CD4-positive, alpha-beta T cell (primary cell): Measurements from ENCODE around the gene COPG2. TPM values are rescaled to one million over a fixed set of nuclear protein-coding genes. Genes with fewer than 3 reads are reported as not detected.

Experiments
- ATAC-seq: fragments of 200-7000 bp; cut with Tn5 transposase; one replicate; pipeline ENCODE4 v1.10.0; 2022; ENCODE audit warnings: mild to moderate bottlenecking; ENCODE audit not compliant: poor library complexity
- CTCF ChIA-PET: fragments of 350-600 bp; sonication (Branson Sonifier 250); formaldehyde crosslinking; loops from one replicate; lab custom pipeline; 2021; ENCODE audit warnings: antibody characterized with exemption, inconsistent platforms; lab: Charles Lee
- POLR2A ChIA-PET: fragments of 350-600 bp; sonication (Branson Sonifier 250); formaldehyde crosslinking; loops from one replicate; lab custom pipeline; 2021; ENCODE audit warnings: antibody characterized with exemption, inconsistent platforms; lab: Charles Lee
- DNase-seq, 14 experiments: peaks; one replicate each; pipeline ENCODE4 v3.0.0-alpha.2; 2013 to 2020; ENCODE audit warnings: mixed read lengths in 2 of 14
- H3K27ac ChIP-seq, 2 donors: one replicate each; pipeline versions ENCODE4 v1.5.1 to v1.7.0; 2013; ENCODE audit warnings: low read length in 2 of 2, low read depth in 1 of 2, mild to moderate bottlenecking in 1 of 2
- H3K27me3 ChIP-seq, 2 experiments: 1 replicate in 1 of 2; 2 replicates in 1 of 2; pipeline versions ENCODE4 v1.6.1 to v1.7.0; 2013; ENCODE audit warnings: low read length in 2 of 2, control low read depth in 1 of 2, mild to moderate bottlenecking in 1 of 2, moderate library complexity in 1 of 2; ENCODE audit not compliant: insufficient read depth in 2 of 2, control insufficient read depth in 1 of 2
- H3K36me3 ChIP-seq: one replicate; pipeline ENCODE4 v1.6.1; 2013; ENCODE audit warnings: low read length, control low read depth; ENCODE audit not compliant: insufficient read depth
- H3K4me1 ChIP-seq: one replicate; pipeline ENCODE4 v1.6.1; 2013; ENCODE audit warnings: low read length, control low read depth; ENCODE audit not compliant: insufficient read depth
- H3K4me3 ChIP-seq: one replicate; pipeline ENCODE4 v1.5.1; 2013; ENCODE audit warnings: mild to moderate bottlenecking, low read length, moderate library complexity
- H3K9me3 ChIP-seq, 2 experiments: 1 replicate in 1 of 2; 2 replicates in 1 of 2; pipeline versions ENCODE4 v1.6.1 to v1.7.0; 2013; ENCODE audit warnings: low read length in 2 of 2, mild to moderate bottlenecking in 2 of 2, control low read depth in 1 of 2, moderate library complexity in 1 of 2; ENCODE audit not compliant: control insufficient read depth in 1 of 2, insufficient read depth in 1 of 2
- H3K27ac Mint-ChIP-seq: one replicate; pipeline ENCODE4 v1.8.0; 2020; ENCODE audit warnings: mixed read lengths
- H3K27me3 Mint-ChIP-seq: one replicate; pipeline ENCODE4 v1.8.0; 2021; ENCODE audit warnings: mixed read lengths
- H3K36me3 Mint-ChIP-seq: one replicate; pipeline ENCODE4 v1.8.0; 2021; ENCODE audit warnings: low read depth, mixed read lengths
- H3K4me1 Mint-ChIP-seq: one replicate; pipeline ENCODE4 v1.8.0; 2021; ENCODE audit warnings: low read depth, mixed read lengths
- H3K4me3 Mint-ChIP-seq: one replicate; pipeline ENCODE4 v1.8.0; 2020; ENCODE audit warnings: mild to moderate bottlenecking, mixed read lengths
- H3K9me3 Mint-ChIP-seq: one replicate; pipeline ENCODE4 v1.8.0; 2020; ENCODE audit warnings: mixed read lengths
- intact Hi-C, 2 experiments: fragments of 100-400 bp; cut with DNase I in 1 of 2; cut with micrococcal nuclease in 1 of 2; formaldehyde crosslinking; loops; one replicate each; pipeline versions ENCODE4 v1.15.1 to v1.9.0; 2023 to 2025; cut with DNase I, micrococcal nuclease
- total RNA-seq, 174 experiments: library from RNA in 2 of 174; stranded (reverse) in 2 of 174; gene quantifications; one replicate each; pipeline ENCODE4 v1.2.3 and lab custom pipeline; 2021 to 2026
- TF ChIP-seq, protein P1 (sequence below): fragments of 200-600 bp; IDR thresholded peaks from one replicate; pipeline ENCODE4 v1.8.0; 2022; ENCODE audit warnings: antibody characterized with exemption, mild to moderate bottlenecking

COPG2 gene
- total RNA-seq, 2 experiments from 2014 or later: 4.1 to 4.3 TPM

GRCh38 chr7:130566898-130567280 is 101.7 kb downstream of the COPG2 start:
- CTCF ChIA-PET: no interaction called here
- peaks cover 23% of the 10 kb centered on the region for H3K9me3 Mint-ChIP-seq
- no peaks in the 10 kb centered on the region for H3K4me1 Mint-ChIP-seq

GRCh38 chr7:130566168-130566897 is 102.2 kb downstream of the COPG2 start:
- Histone ChIP-seq H3K9me3 (peaks cover 13 to 14% of the 10 kb centered on the region in 2 experiments), H3K4me3 (no peak overlapping the region), H3K36me3 (no peaks in the 10 kb centered on the region), H3K4me1 (no peaks in the 10 kb centered on the region), H3K27me3 (no peaks in the 10 kb centered on the region), H3K27ac (no peak overlapping the region)
- DNase-seq (no peak), ATAC-seq (no peak)
- ChIA-PET CTCF (no interaction called here), POLR2A (no interaction called here)
- Mint-ChIP-seq H3K4me1 (no peaks in the 10 kb centered on the region), H3K4me3 (no peak overlapping the region), H3K27me3 (no peaks in the 10 kb centered on the region), H3K27ac (no peak overlapping the region), H3K36me3 (peaks cover 60% of the 10 kb centered on the region), H3K9me3 (peaks cover 23% of the 10 kb centered on the region)
- intact Hi-C loops: no loop called here
- TF ChIP-seq, protein P1, sequence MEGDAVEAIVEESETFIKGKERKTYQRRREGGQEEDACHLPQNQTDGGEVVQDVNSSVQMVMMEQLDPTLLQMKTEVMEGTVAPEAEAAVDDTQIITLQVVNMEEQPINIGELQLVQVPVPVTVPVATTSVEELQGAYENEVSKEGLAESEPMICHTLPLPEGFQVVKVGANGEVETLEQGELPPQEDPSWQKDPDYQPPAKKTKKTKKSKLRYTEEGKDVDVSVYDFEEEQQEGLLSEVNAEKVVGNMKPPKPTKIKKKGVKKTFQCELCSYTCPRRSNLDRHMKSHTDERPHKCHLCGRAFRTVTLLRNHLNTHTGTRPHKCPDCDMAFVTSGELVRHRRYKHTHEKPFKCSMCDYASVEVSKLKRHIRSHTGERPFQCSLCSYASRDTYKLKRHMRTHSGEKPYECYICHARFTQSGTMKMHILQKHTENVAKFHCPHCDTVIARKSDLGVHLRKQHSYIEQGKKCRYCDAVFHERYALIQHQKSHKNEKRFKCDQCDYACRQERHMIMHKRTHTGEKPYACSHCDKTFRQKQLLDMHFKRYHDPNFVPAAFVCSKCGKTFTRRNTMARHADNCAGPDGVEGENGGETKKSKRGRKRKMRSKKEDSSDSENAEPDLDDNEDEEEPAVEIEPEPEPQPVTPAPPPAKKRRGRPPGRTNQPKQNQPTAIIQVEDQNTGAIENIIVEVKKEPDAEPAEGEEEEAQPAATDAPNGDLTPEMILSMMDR: no peak

More at GRCh38 chr7:130566898-130567280, 101.7 kb downstream of the COPG2 start:
- no peak overlapping the region for H3K4me3 Mint-ChIP-seq
- H3K27ac ChIP-seq: no peak overlapping the region
- no peak overlapping the region for H3K4me3 ChIP-seq
- TF ChIP-seq, protein P1: no peak
- peaks cover 57% of the 10 kb centered on the region for H3K36me3 Mint-ChIP-seq
- H3K27me3 ChIP-seq: no peaks in the 10 kb centered on the region
- H3K36me3 ChIP-seq: no peaks in the 10 kb centered on the region
- no peak for DNase-seq
- H3K9me3 ChIP-seq: peaks cover 13 to 14% of the 10 kb centered on the region in 2 experiments
- H3K27me3 Mint-ChIP-seq: no peaks in the 10 kb centered on the region
- intact Hi-C loops: no loop called here
- POLR2A ChIA-PET: no interaction called here
- H3K4me1 ChIP-seq: no peaks in the 10 kb centered on the region
- ATAC-seq: no peak
- no peak overlapping the region for H3K27ac Mint-ChIP-seq

DNA sequence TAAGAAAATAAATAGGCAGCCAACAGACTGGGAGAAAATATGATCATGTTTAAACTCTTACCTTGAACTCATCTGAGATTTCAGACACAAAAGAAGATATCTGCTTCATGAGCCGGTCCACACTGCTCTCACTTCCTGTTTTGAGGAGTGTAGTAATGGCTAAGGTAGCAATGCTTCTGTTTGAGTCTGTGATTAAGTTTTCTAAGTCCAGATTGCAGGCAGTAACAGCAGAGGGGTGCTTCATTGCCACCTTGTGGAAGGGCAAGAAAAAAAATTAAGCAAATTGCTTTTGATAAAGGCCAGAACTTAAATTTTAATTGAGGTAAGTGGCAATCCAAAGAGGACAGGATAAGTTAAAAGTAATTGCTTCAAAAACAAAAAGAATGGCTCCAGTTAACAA is 107.6 kb downstream of the COPG2 start:
- peaks cover 47% of the 10 kb centered on the region for H3K36me3 Mint-ChIP-seq
- no peaks in the 10 kb centered on the region for H3K27me3 Mint-ChIP-seq
- no peaks in the 10 kb centered on the region for H3K27me3 ChIP-seq

More for the DNA sequence above, 107.6 kb downstream of the COPG2 start:
- Histone ChIP-seq H3K9me3 (peaks cover 4 to 13% of the 10 kb centered on the region in 2 experiments), H3K27ac (no peak overlapping the region), H3K4me3 (no peak overlapping the region), H3K36me3 (no peaks in the 10 kb centered on the region), H3K4me1 (no peaks in the 10 kb centered on the region)
- ChIA-PET CTCF (no interaction called here), POLR2A (no interaction called here)
- intact Hi-C loops: loop anchor here (5.0 kb wide), 1 partner anchor 319 kb away; no protein-coding TSS in a partner anchor
- TF ChIP-seq, protein P1: peak; percentile 26
- DNase-seq: peak in 4 of 14 experiments; percentile 5 to 31 (median 18)
- Mint-ChIP-seq H3K4me3 (no peak overlapping the region), H3K4me1 (no peaks in the 10 kb centered on the region), H3K9me3 (peaks cover 6% of the 10 kb centered on the region), H3K27ac (no peak overlapping the region)
- no peak for ATAC-seq
